HepG2 (cell line): ENCODE data around the gene PARP15. TPM values are rescaled to one million over a fixed set of nuclear protein-coding genes. Genes with fewer than 3 reads are reported as not detected.

Experiments
- ATAC-seq: fragments of 200-7000 bp; cut with Tn5 transposase; 3 replicates; pipeline ENCODE4 v1.9.1; 2020; ENCODE audit warnings: mild to moderate bottlenecking, moderate library complexity
- BruUV-seq: library from RNA; stranded (reverse); fragments of 400-500 nt; replicated peaks from 2 replicates; lab custom pipeline; 2021; lab: Mats Ljungman, UMichigan
- CTCF ChIA-PET: fragments of 300-600 bp; formaldehyde crosslinking; extraction: SDS; loops from one replicate; lab custom pipeline; 2021; ENCODE audit warnings: low total read pairs, inconsistent platforms, low intra/inter-chr PET ratio; lab: Yijun Ruan, JAX
- POLR2A ChIA-PET: fragments of 350-600 bp; sonication (Branson Sonifier 250); formaldehyde crosslinking; loops from one replicate; lab custom pipeline; 2020; ENCODE audit warnings: antibody characterized with exemption, inconsistent platforms; lab: Yijun Ruan, JAX
- DNase-seq: peaks from one replicate; pipeline ENCODE4 v3.0.0-alpha.2; 2015; ENCODE audit warnings: low spot score
- FAIRE-seq: peaks from 3 replicates; lab custom pipeline; 2011; peaks lifted over from hg19 to GRCh38; lab: Jason Lieb, UNC
- H2AFZ ChIP-seq: one replicate; pipeline ENCODE4 v1.6.1; 2011; ENCODE audit warnings: low read length, inconsistent platforms
- H3K27ac ChIP-seq: fragments of 300-600 bp; 3 replicates; pipeline ENCODE4 v1.8.0; 2011; ENCODE audit warnings: mixed run types, mild to moderate bottlenecking, mixed read lengths, low read length, inconsistent platforms; ENCODE audit not compliant: insufficient read depth; ENCODE audit errors: extremely low read length
- H3K27me3 ChIP-seq, 2 experiments: fragments of 200-600 bp in 1 of 2; 2 replicates in 1 of 2; 3 replicates in 1 of 2; pipeline versions ENCODE4 v1.6.0 to v1.8.0; 2011; ENCODE audit warnings: low read length in 2 of 2, mild to moderate bottlenecking in 2 of 2, moderate library complexity in 2 of 2, inconsistent platforms in 1 of 2; ENCODE audit not compliant: insufficient read depth in 2 of 2, control insufficient read depth in 1 of 2
- H3K36me3 ChIP-seq, 2 experiments: fragments of 200-600 bp in 1 of 2; replicated peaks in 1 of 2; 2 replicates in 1 of 2; 3 replicates in 1 of 2; pipeline versions ENCODE4 v1.5.1 to v1.8.0; 2011; ENCODE audit warnings: low read length in 2 of 2, inconsistent platforms in 1 of 2; ENCODE audit not compliant: insufficient read depth in 2 of 2, control insufficient read depth in 1 of 2
- H3K4me1 ChIP-seq: 2 replicates; pipeline ENCODE4 v1.5.1; 2012; ENCODE audit warnings: low read length, inconsistent platforms; ENCODE audit not compliant: insufficient read depth
- H3K4me2 ChIP-seq: 2 replicates; pipeline ENCODE4 v1.6.0; 2011; ENCODE audit warnings: low read depth, low read length, inconsistent platforms
- H3K4me3 ChIP-seq, 3 experiments: fragments of 200-600 bp in 1 of 3; sonication (generic), shearing (Covaris generic) in 1 of 3; replicated peaks in 1 of 3; 2 replicates each; pipeline ENCODE4 v1.5.1; 2011 to 2016; ENCODE audit warnings: low read length in 3 of 3, inconsistent platforms in 2 of 3, low read depth in 2 of 3, mild to moderate bottlenecking in 2 of 3, control low read depth in 1 of 3, mixed read lengths in 1 of 3; ENCODE audit not compliant: insufficient read depth in 1 of 3
- H3K79me2 ChIP-seq: one replicate; pipeline ENCODE4 v1.6.1; 2011; ENCODE audit warnings: low read length, inconsistent platforms; ENCODE audit not compliant: insufficient read depth
- H3K9ac ChIP-seq: 2 replicates; pipeline ENCODE4 v1.6.0; 2011; ENCODE audit warnings: mild to moderate bottlenecking, low read depth, low read length, inconsistent platforms; ENCODE audit not compliant: insufficient read depth
- H3K9me3 ChIP-seq: 2 replicates; pipeline ENCODE4 v1.5.1; 2012; ENCODE audit warnings: mild to moderate bottlenecking, low read length
- H4K20me1 ChIP-seq: 2 replicates; pipeline ENCODE4 v1.6.0; 2011; ENCODE audit warnings: inconsistent platforms, mild to moderate bottlenecking, low read length, moderate library complexity; ENCODE audit not compliant: insufficient read depth
- FOXA1 ChIP-seq, 2 experiments: fragments of 450-650 bp in 1 of 2; sonication (generic) in 1 of 2; formaldehyde crosslinking in 1 of 2; IDR thresholded peaks; 2 replicates each; pipeline versions ENCODE4 v1.4.0 to v1.6.1; 2016 to 2020; ENCODE audit warnings: missing genetic modification reagents in 1 of 2
- FOXC1 ChIP-seq: sonication (generic); formaldehyde crosslinking; IDR thresholded peaks from 2 replicates; pipeline ENCODE4 v1.8.0; 2022; ENCODE audit warnings: mild to moderate bottlenecking, missing genetic modification reagents, borderline replicate concordance
- GABPB1 ChIP-seq: IDR thresholded peaks from 2 replicates; pipeline ENCODE4 v1.6.1; 2016; ENCODE audit warnings: mild to moderate bottlenecking, missing genetic modification reagents, moderate library complexity, missing compliant biosample characterization
- HDAC1 ChIP-seq: sonication (generic); formaldehyde crosslinking; IDR thresholded peaks from 2 replicates; pipeline ENCODE4 v1.5.1; 2020; ENCODE audit warnings: mild to moderate bottlenecking, missing genetic modification reagents
- MTERF4 ChIP-seq: sonication (generic); formaldehyde crosslinking; IDR thresholded peaks from 2 replicates; pipeline ENCODE4 v1.8.0; 2023; ENCODE audit warnings: mild to moderate bottlenecking, missing genetic modification reagents
- ZBTB33 ChIP-seq: sonication (generic); formaldehyde crosslinking; IDR thresholded peaks from 2 replicates; pipeline ENCODE4 v1.4.0; 2020; ENCODE audit warnings: missing genetic modification reagents
- ZFP91 ChIP-seq: sonication (generic); formaldehyde crosslinking; IDR thresholded peaks from 2 replicates; pipeline ENCODE4 v1.9.0; 2022; ENCODE audit warnings: missing genetic modification reagents, mild to moderate bottlenecking, borderline replicate concordance
- ZNF34 ChIP-seq: sonication (generic); formaldehyde crosslinking; IDR thresholded peaks from 2 replicates; pipeline ENCODE4 v1.4.0; 2020; ENCODE audit warnings: mild to moderate bottlenecking, missing genetic modification reagents, borderline replicate concordance
- ZNF691 ChIP-seq: sonication (generic); formaldehyde crosslinking; IDR thresholded peaks from 2 replicates; pipeline ENCODE4 v1.4.0; 2020; ENCODE audit warnings: missing genetic modification reagents, low read depth, mild to moderate bottlenecking, borderline replicate concordance
- ZNF839 ChIP-seq: sonication (generic); formaldehyde crosslinking; IDR thresholded peaks from 2 replicates; pipeline ENCODE4 v1.4.0; 2020; ENCODE audit warnings: missing genetic modification reagents, mild to moderate bottlenecking, borderline replicate concordance
- WGBS: methylation state at CpG from one replicate; pipeline ENCODE4 v1.1.6; 2017; ENCODE audit warnings: low lambda C conversion rate; 5-methylcytosine and 5-hydroxymethylcytosine counted together
- in situ Hi-C: cut with HindIII; loops from 2 replicates; pipeline ENCODE4 v1.10.0; 2017; ENCODE audit warnings: low pct_unique_long_range_greater_than_20kb; ENCODE audit not compliant: extremely low pct_ligation_motif_present
- intact Hi-C: fragments of 100-400 bp; cut with micrococcal nuclease; formaldehyde crosslinking; loops from one replicate; pipeline ENCODE4 v1.10.0; 2022; ENCODE audit not compliant: unreplicated experiment
- polyA plus RNA-seq, 8 experiments: library from polyadenylated mRNA; depleted of rRNA in 3 of 8; stranded (reverse) in 7 of 8; unstranded in 1 of 8; fragments of >200 nt; fragmentation: Illumina TruSeq in 4 of 8; extraction: Trizol in 4 of 8; gene quantifications; 2 replicates each; pipeline versions ENCODE4 v1.2.1 to v1.2.3, GENCODE V29; 2011 to 2016; ENCODE audit warnings: low read depth in 4 of 8, missing spikeins in 1 of 8, mixed read lengths in 1 of 8; ENCODE audit not compliant: insufficient read depth in 1 of 8
- total RNA-seq, 5 experiments: library from RNA; depleted of rRNA; stranded (reverse); fragments of >200 nt; fragmentation: Illumina TruSeq; extraction: Trizol; gene quantifications; 2 replicates each; pipeline ENCODE4 v1.2.3, GENCODE V29; 2016; ENCODE audit warnings: low read depth in 1 of 5
- TF ChIP-seq, protein P1 (sequence below): sonication (generic); formaldehyde crosslinking; IDR thresholded peaks from 2 replicates; pipeline ENCODE4 v1.4.0; 2020; ENCODE audit warnings: mild to moderate bottlenecking, missing genetic modification reagents
- TF ChIP-seq, protein P2 (sequence below): sonication (generic); formaldehyde crosslinking; IDR thresholded peaks from 2 replicates; pipeline ENCODE4 v1.4.0; 2020; ENCODE audit warnings: missing genetic modification reagents

PARP15 gene
- total and polyA plus RNA-seq, 2 of the 13 experiments (the other 11 are each of a cell fraction or from before 2014, with no cell fraction given): 0.02 TPM; not detected in 1

GRCh38 chr3:122679085-122679881, 101.8 kb downstream of the PARP15 start:
- Histone ChIP-seq H3K36me3 (no peaks in the 10 kb centered on the region), H3K4me3 (peak overlapping the region; percentile 90 to 97 (median 93)), H3K4me1 (peaks cover 29% of the 10 kb centered on the region), H3K27me3 (no peaks in the 10 kb centered on the region; a peak in 1 of 5 replicates), H3K9me3 (no peaks in the 10 kb centered on the region), H3K27ac (no peak overlapping the region), H3K9ac (peak overlapping the region; percentile 81), H4K20me1 (no peaks in the 10 kb centered on the region), H3K4me2 (peak overlapping the region; percentile 99), H2AFZ (peak overlapping the region; percentile 100), H3K79me2 (no peaks in the 10 kb centered on the region)
- intact Hi-C loops: loop anchor here (1.0 to 10.0 kb wide), 5 partner anchors 115 to 1134 kb away; partner anchors contain the start of genes DTX3L, PARP9 and POLQ
- ATAC-seq: peak; percentile 79
- in situ Hi-C loops: loop anchor here (5.0 to 25.0 kb wide), 3 partner anchors 122 to 1117 kb away; partner anchors contain the start of gene ARGFX
- ChIA-PET CTCF (interaction anchor here (1.1 to 2.8 kb wide), 3 partner anchors 118 to 1133 kb away, joined by 3 to 39 read pairs (median 14); no protein-coding TSS in a partner anchor), POLR2A (interaction anchor here (0.8 to 3.6 kb wide), 11 partner anchors 10 to 296 kb away, joined by 3 to 29 read pairs (median 6); partner anchors contain the start of genes DTX3L, FAM162A, HSPBAP1 and KPNA1)
- peak; percentile 88 for FAIRE-seq
- peak; percentile 64 for DNase-seq
- BruUV-seq: no TSS peak
- 2% methylated on average over 16 of the region's 16 CpGs for WGBS
- peak; percentile 36; the same call in 1 of the 2 replicates for TF ChIP-seq ZNF839 (CRISPR knock-in tag)
- TF ChIP-seq FOXA1 (IDR thresholded peaks at IDR 0.05): no peak
- no peak for TF ChIP-seq FOXA1 (CRISPR knock-in tag; IDR thresholded peaks at IDR 0.05)
- TF ChIP-seq, protein P1, sequence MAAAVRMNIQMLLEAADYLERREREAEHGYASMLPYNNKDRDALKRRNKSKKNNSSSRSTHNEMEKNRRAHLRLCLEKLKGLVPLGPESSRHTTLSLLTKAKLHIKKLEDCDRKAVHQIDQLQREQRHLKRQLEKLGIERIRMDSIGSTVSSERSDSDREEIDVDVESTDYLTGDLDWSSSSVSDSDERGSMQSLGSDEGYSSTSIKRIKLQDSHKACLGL (CRISPR knock-in tag): no peak
- TF ChIP-seq ZFP91 (CRISPR knock-in tag): peak; percentile 33; the same call in 1 of the 2 replicates
- TF ChIP-seq HDAC1 (CRISPR knock-in tag): 0 out of 2 replicates have a peak, but pooled peaks have one; percentile 23
- peak; percentile 52; the same call in 1 of the 2 replicates for TF ChIP-seq FOXC1
- 0 out of 2 replicates have a peak, but pooled peaks have one; percentile 10 for TF ChIP-seq GABPB1 (CRISPR knock-in tag)
- TF ChIP-seq MTERF4 (CRISPR knock-in tag): 0 out of 2 replicates have a peak, but pooled peaks have one; percentile 57
- TF ChIP-seq, protein P2, sequence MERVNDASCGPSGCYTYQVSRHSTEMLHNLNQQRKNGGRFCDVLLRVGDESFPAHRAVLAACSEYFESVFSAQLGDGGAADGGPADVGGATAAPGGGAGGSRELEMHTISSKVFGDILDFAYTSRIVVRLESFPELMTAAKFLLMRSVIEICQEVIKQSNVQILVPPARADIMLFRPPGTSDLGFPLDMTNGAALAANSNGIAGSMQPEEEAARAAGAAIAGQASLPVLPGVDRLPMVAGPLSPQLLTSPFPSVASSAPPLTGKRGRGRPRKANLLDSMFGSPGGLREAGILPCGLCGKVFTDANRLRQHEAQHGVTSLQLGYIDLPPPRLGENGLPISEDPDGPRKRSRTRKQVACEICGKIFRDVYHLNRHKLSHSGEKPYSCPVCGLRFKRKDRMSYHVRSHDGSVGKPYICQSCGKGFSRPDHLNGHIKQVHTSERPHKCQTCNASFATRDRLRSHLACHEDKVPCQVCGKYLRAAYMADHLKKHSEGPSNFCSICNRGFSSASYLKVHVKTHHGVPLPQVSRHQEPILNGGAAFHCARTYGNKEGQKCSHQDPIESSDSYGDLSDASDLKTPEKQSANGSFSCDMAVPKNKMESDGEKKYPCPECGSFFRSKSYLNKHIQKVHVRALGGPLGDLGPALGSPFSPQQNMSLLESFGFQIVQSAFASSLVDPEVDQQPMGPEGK: peak; percentile 29; the same call in 1 of the 2 replicates
- TF ChIP-seq ZNF691 (CRISPR knock-in tag): no peak
- 0 out of 2 replicates have a peak, but pooled peaks have one; percentile 20 for TF ChIP-seq ZBTB33 (CRISPR knock-in tag)
- no peak for TF ChIP-seq ZNF34 (CRISPR knock-in tag)
